HG02763 (cell line): ENCODE results near the gene PPFIA1.
A peak's percentile ranks its signal among the peaks of the same experiment; 100 is the strongest.
"Not testable (repeated sequence)": the region's sequence is repeated elsewhere in the genome, so short reads cannot be mapped to it uniquely, and the experiment has no call there.

ENCODE experiments used
- ATAC-seq: cut with Tn5 transposase; IDR thresholded peaks from one replicate; pipeline ENCODE4 v1.9.1; 2021; ENCODE audit warnings: mild to moderate bottlenecking, moderate library complexity; ENCODE audit not compliant: unreplicated experiment

The PPFIA1 gene

GRCh38 chr11:70250876-70251658, 19.4 kb upstream of the PPFIA1 start:
- ATAC-seq: no peak

DNA sequence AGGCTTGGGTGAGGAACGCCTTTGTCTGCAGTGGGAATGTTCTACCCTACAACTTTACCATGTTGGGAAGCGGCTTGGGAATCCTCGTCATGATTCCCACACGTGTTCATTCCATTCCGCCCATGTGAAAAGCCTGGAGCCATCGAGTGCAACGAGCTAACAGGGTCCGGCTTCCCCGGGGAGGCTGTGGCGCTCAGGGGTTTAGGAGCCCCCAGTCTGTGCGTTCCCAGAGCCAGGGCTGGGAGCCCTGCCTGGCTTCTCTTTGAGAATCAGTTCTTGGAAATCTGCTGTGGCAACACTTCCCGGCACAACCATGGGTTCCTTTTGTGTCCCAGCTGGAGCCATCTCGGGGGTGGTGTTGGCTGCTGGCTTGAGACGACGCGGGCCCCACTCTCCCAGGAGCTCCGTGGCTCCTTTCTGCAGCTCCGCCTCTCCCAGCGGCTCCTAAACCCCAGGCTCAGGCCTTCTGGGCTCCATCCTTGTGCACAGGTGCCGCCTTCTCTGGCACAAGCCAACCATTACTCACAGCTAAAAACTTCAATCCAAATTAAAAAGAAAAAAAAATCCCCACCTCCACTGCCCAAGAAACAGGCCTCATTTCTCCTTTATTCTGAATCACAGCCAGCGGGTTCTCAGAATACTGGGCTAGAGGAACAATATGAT, 18.7 kb upstream of the PPFIA1 start:
- no peak for ATAC-seq

DNA sequence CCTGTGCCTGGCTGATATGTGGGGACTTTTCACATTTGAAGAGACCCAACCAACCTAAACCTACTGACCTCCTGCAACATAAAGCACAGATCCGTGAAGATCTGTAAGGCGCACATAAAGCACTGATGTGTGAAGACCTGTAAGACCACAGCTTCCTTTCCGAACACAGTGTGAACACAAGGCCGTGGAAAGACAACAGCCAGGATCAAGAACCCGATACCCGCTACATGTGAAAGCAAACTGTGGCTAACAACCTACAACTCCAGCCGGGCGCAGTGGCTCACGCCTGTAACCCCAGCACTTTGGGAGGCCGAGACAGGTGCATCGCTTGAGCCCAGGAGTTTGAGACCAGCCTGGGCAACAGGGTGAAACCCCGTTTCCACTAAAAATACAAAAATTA, 17.6 kb upstream of the PPFIA1 start:
- no peak for ATAC-seq

- ATAC-seq: no peak
These were observed 14.9 kb upstream of the PPFIA1 start for GRCh38 chr11:70255477-70256116.

- ATAC-seq: not testable (repeated sequence)
These were observed 11.4 kb upstream of the PPFIA1 start for GRCh38 chr11:70259077-70259476.

DNA sequence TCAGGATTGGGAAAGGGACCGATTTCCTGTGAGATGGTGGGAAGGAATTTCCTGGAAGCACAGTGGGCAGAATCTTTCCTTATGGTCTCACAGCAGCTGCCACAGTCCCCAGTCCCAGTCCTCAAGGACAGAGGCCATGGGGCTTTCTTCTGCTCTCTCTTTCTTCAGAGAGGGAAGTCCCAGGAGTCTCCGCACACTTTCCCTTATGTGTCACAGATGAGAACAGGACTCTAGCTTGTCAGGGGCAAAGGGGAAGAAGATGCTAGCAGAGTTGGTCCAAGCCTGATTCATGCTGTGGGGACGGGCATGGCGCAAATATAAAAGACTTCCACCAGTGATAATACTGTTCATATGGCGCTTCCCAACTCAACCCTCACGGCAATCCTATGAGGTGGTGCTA, 7.5 kb upstream of the PPFIA1 start:
- ATAC-seq: no peak

DNA sequence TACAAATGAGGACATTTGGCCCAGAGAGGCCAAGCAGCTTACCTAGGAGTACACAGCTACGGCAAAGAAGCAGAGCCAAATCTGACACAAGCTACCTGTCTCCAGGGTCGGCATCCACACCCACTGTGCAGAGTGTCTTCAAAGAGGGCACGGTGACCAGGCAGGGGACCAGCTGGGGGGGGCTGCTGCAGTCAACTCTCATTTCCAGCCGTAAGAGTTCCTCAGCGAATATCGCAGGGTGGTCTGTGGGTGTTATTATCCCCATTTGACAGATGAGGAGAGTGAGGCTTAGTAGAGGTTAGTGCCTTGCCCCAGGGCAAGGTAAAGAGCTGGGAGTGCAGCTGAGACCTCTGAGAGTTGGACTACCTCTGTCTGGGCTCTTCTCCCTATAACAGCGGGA, 7.1 kb upstream of the PPFIA1 start:
- no peak for ATAC-seq

- ATAC-seq: no peak
These were observed 5.1 kb upstream of the PPFIA1 start for GRCh38 chr11:70265341-70265740.

DNA sequence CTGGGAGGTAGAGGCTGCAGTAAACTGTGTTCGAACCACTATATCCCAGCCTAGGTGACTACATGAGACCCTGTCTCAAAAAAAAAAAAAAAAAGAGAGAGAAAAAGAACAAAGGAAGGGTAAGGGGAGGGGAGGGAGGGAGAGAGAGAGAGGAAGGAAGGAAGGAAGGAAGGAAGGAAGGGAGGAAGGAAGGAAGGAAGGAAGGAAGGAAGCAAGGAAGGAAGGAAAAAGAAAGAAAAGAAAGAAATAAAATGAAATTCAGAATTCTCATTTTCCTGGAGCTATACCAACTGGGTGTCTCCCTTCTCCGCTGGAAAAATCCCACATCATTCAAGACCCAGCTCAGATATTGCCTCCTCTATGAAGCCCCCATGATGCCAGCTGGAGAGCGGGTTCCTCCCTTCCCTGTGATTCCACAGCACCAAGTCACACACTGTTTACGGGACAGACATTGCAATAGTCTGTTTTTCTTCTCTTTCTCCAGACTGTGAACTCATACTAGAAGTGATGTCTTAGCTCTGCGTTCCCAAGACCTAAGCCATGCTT, 3.0 kb upstream of the PPFIA1 start:
- ATAC-seq: no peak

GRCh38 chr11:70268526-70268925, 2.0 kb upstream of the PPFIA1 start:
- ATAC-seq: no peak

DNA sequence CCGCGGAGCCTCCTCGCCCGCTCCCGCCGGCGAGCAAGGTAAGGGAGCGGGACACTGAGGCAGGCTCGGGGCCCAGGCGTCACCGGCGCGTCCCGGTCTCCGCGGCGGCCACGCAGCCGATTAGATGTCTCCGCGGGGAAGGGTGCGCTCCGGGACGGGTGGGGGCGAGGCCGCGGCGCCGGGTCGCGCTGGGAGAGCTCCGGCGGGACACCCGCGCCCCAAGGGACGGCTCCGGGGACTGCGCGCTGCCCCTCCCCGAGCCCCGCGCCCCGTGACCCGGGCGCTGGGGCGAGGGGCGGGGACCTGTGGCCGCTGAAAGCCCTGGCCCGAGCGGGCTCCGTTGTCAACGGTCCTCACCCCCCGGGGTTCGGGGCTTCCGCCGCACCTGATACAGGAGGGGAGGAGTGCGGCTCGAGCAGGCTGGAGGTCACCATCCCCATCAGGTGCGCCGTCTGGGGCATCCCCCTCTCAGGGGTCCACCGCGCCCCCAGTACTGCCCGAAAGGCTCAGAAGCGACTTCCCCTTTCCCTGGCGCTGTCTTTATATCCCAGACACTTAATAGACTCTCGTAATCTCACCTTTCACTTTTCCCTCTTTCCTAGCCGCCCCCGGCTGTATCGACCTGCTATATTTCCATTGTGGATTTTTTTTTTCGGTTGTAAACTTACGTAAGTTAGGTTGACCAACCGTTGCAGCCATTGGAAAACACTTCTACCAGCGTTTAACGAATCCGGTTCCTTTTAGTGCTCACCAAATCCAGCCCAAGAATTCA, 573 bp downstream of the PPFIA1 start:
- ATAC-seq: peak; percentile 40

DNA sequence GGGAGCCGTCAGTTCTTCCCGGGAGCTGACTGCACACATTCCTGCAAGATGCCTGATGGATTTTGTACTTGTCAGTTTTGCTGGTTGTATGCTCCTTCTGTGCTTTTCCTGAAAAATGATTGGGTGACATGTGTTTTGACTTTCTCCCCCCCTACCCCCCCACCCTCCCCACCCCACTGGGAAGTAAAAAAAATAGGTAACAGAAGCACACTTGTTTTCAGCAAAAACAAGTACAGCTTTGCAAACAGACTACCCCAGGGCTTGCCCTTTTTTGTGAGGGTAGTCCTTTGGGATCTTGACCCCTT, 1.1 kb downstream of the PPFIA1 start:
- ATAC-seq: no peak

DNA sequence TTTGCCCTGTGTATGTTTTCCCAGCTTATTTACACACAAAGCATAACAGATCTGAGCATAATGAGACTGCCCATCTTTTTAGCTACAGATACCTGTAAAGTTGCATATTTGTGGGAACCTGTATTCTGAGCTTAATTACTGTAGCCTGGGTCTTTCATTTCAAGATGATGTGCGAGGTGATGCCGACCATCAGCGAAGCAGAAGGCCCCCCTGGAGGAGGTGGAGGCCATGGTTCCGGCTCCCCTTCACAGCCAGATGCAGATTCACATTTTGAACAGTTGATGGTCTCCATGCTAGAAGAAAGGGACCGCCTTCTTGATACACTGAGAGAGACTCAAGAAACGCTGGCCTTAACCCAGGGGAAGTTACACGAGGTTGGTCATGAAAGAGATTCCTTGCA, 1.5 kb downstream of the PPFIA1 start:
- ATAC-seq: no peak

GRCh38 chr11:70278994-70279393, 8.5 kb downstream of the PPFIA1 start:
- ATAC-seq: no peak

DNA sequence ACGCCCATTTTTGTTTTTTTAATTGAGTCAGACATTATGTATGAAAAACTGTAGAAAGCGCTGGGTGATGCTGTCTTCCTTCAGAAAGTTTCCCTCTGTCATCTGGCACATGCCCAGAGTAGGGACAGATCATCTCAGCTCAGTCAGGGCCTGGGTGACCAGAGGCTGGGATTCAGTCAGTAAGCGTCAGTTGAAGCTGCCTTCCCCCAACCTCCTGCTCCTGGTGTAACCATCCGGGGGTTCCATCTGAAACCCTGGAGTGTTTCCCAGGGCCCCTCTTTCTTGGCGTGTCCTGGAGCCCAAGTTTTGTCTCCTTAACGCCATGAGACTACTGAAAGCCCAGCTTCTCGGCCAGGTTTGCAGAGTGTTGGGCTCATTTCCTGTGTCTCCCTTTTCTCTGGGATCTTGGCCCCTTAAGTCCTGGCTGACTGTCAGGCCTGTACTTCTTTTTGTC, 10.7 kb downstream of the PPFIA1 start:
- no peak for ATAC-seq

DNA sequence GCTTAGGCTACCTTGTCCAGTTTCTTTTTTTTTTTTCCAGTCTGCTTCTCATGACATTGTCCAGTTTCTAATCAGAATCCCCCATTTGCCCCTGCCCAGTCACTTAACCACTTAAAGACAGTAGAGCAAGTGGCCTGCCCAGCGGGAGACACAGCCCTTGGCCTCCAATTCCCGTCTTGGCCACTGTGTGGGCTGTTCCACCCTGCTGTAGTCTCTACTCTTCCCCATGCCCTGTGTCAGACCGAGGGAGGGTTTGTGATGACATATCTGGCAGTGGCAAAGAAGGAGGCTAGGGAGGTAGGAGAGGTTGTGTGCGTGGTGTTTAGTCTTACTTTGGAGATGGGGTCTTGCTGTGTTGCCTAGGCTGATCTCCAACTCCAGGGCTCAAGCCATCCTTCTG, 11.5 kb downstream of the PPFIA1 start:
- ATAC-seq: no peak

DNA sequence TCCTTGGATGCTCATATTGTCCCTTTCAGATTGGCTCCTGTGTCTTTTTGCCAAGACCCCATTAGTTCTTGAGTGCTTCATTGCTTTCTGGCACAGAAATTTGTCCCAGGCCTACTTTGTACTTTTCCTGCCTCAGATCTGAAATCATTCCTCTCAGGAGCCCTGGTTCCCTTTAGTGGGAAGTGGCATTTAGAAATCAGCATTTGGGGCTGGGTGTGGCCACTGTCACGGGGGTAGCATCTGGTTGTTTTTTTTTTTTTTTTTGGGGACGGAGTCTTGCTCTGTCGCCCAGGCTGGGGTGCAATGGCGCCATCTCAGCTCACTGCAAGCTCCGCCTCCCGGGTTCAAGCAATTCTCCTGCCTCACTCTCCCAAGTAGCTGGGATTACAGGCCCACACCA, 18.2 kb downstream of the PPFIA1 start:
- ATAC-seq: no peak

DNA sequence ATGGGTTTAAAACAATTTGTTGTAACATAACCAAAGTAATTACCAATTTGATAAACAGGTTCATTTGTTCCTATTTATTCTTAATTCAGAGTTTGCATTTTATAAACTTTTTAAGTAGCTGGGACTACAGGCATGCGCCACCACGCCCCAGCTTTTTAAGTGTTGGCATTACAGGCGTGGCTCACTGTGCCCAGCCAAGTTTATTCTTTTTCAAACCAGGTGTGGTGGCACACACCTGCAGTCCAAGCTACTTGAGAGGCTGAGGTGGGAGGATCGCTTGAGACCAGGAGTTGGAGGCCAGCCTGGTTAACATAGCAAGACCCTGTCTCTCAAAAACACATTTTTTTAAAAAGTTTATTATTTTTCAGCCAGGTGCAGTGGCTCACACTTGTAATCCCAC, 19.1 kb downstream of the PPFIA1 start:
- ATAC-seq: no peak

- ATAC-seq: no peak
These were observed 20.0 kb downstream of the PPFIA1 start for GRCh38 chr11:70290361-70291065.

DNA sequence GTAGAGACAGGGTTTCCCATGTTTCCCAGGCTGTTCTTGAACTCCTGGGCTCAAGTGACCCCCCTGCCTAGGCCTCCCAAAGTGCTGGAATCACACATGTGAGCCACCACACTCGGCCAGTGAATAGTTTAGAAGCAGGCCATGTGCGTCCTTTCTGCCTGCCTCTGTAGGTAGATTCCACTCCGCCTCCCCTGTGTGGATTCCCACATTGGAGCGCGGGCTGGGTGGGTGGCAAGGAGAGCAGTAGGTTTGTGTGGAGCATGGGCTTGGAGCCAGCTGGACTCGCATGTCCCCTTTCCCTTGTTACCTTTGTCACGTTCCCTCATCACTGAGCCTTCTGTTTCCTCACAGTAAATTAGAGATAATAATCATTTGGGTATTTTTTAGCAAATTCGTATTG, 21.7 kb downstream of the PPFIA1 start:
- no peak for ATAC-seq

GRCh38 chr11:70292863-70293262, 22.4 kb downstream of the PPFIA1 start:
- no peak for ATAC-seq
